OCI-LY1 (cell line): ENCODE measurements around the gene SRP72.

Experiments used
- EZH2 ChIP-seq: fragments of 200-600 bp; sonication (generic), shearing (Covaris generic); IDR thresholded peaks from 2 replicates; pipeline ENCODE4 v1.8.0; 2017; ENCODE audit warnings: borderline replicate concordance, mixed run types, mild to moderate bottlenecking, antibody characterized with exemption, low read length, moderate library complexity, mixed read lengths
- TF ChIP-seq, protein P1 (sequence below): fragments of 200-600 bp; sonication (generic), shearing (Covaris generic); IDR thresholded peaks from 2 replicates; pipeline ENCODE4 v1.5.1; 2017; ENCODE audit warnings: mild to moderate bottlenecking, antibody characterized with exemption, low read length, moderate library complexity, mixed read lengths

DNA sequence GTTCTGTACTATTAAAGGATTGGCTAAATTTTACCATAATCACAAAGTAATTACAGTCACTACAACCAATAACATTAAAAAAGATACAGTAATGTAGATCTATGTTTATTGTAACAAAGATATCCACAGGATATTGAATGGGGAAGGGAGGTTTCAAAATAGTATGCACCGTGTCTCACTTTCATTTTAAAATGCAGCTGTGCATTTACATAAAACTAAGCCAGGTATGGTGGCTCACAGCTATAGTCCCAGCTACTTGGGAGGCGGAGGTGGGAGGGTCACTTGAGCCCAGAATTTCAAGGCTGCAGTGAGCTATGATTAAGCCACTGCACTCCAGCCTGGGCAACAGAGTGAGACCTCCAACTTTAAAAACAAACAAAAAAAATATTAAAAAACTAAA, 8.5 kb downstream of the SRP72 start:
- no peak for TF ChIP-seq EZH2
- TF ChIP-seq, protein P1, sequence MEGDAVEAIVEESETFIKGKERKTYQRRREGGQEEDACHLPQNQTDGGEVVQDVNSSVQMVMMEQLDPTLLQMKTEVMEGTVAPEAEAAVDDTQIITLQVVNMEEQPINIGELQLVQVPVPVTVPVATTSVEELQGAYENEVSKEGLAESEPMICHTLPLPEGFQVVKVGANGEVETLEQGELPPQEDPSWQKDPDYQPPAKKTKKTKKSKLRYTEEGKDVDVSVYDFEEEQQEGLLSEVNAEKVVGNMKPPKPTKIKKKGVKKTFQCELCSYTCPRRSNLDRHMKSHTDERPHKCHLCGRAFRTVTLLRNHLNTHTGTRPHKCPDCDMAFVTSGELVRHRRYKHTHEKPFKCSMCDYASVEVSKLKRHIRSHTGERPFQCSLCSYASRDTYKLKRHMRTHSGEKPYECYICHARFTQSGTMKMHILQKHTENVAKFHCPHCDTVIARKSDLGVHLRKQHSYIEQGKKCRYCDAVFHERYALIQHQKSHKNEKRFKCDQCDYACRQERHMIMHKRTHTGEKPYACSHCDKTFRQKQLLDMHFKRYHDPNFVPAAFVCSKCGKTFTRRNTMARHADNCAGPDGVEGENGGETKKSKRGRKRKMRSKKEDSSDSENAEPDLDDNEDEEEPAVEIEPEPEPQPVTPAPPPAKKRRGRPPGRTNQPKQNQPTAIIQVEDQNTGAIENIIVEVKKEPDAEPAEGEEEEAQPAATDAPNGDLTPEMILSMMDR: no peak
